H1 (cell line): ENCODE results near the gene BZW2.

ENCODE experiments used
- TF ChIP-seq, protein P1 (sequence below), 3 experiments: IDR thresholded peaks; 1 replicate in 2 of 3; 2 replicates in 1 of 3; pipeline versions ENCODE4 v1.5.1 to v1.6.1; 2011; ENCODE audit warnings: low read length in 3 of 3, mild to moderate bottlenecking in 3 of 3, inconsistent platforms in 2 of 3, low read depth in 1 of 3, moderate library complexity in 1 of 3; ENCODE audit not compliant: insufficient read depth in 1 of 3; ENCODE audit errors: control extremely low read depth in 1 of 3
- TF ChIP-seq, protein P2 (sequence below): IDR thresholded peaks from 2 replicates; pipeline ENCODE4 v1.6.1; 2012; ENCODE audit warnings: inconsistent platforms

DNA sequence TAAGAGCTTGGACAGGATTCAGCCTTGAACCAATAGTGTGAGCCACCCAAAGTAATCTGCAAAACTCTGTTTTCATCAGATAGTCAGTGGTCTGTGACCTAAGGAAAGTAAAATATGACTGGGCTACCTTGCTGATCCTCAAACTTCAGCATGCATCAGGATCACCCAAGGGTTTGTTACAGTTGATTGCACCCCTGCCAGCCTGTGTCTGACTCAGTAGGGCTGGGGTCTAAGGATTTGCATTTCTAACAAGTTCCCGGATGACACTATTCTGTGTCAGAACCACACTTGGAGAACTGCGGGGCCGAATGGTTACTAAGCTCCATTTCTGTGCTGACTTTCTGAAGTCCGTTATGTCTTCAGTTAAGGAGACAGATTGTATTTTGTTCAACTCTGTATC lies 66.9 kb downstream of the BZW2 start:
- TF ChIP-seq, protein P1, sequence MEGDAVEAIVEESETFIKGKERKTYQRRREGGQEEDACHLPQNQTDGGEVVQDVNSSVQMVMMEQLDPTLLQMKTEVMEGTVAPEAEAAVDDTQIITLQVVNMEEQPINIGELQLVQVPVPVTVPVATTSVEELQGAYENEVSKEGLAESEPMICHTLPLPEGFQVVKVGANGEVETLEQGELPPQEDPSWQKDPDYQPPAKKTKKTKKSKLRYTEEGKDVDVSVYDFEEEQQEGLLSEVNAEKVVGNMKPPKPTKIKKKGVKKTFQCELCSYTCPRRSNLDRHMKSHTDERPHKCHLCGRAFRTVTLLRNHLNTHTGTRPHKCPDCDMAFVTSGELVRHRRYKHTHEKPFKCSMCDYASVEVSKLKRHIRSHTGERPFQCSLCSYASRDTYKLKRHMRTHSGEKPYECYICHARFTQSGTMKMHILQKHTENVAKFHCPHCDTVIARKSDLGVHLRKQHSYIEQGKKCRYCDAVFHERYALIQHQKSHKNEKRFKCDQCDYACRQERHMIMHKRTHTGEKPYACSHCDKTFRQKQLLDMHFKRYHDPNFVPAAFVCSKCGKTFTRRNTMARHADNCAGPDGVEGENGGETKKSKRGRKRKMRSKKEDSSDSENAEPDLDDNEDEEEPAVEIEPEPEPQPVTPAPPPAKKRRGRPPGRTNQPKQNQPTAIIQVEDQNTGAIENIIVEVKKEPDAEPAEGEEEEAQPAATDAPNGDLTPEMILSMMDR (IDR thresholded peaks at IDR 0.05; ENCODE audit: control extremely low read depth in 1 of 3, insufficient read depth in 1 of 3, low read depth in 1 of 3, low read length in 3 of 3), result no peak
- TF ChIP-seq, protein P2, sequence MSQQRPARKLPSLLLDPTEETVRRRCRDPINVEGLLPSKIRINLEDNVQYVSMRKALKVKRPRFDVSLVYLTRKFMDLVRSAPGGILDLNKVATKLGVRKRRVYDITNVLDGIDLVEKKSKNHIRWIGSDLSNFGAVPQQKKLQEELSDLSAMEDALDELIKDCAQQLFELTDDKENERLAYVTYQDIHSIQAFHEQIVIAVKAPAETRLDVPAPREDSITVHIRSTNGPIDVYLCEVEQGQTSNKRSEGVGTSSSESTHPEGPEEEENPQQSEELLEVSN, result no peak
